Activated CD4-positive, alpha-beta T cell treated with anti-CD3 and anti-CD28 coated beads for 24 hours (primary cell): ENCODE measurements around the gene RIN3.
"Not testable (repeated sequence)": the region's sequence is repeated elsewhere in the genome, so short reads cannot be mapped to it uniquely, and the experiment has no call there.

ENCODE experiments used
- DNase-seq, 2 donors: peaks; one replicate each; pipeline ENCODE4 v3.0.0-alpha.2; 2020; ENCODE audit warnings: low read depth in 2 of 2

The RIN3 gene

GRCh38 chr14:92624764-92625163 lies 111.2 kb downstream of the RIN3 start:
- no peak for DNase-seq

- DNase-seq: no peak
Observed at GRCh38 chr14:92625213-92625612, 111.6 kb downstream of the RIN3 start.

GRCh38 chr14:92626041-92626440 lies 112.5 kb downstream of the RIN3 start:
- no peak for DNase-seq

DNA sequence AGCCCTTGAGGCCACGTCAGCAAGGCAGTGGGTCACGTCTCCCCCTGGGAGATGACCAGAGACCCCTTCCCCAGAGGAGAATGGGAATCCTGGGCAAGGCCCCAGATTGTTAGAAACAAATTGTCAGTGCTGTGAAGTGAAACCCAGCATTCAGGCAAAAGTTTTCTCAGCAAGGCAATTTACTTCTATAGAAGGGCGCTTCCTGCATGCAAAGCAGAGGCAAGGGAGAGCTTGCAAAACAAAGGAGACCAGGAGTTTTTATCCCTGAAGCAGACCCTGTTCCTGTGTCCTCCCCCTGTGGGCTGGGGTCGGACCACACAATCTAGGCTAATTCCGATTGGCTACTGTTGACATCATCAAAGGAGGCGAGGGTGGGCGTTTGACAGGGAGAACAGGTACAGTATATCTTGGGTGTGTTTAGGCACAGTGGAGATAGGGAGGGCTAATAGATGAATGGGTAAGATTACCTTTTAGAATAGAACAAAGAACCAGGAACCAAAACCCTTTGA lies 114.2 kb downstream of the RIN3 start:
- no peak for DNase-seq

- no peak for DNase-seq
Observed at GRCh38 chr14:92628636-92629035, 115.1 kb downstream of the RIN3 start.

GRCh38 chr14:92630367-92630766 lies 116.8 kb downstream of the RIN3 start:
- DNase-seq: no peak

DNA sequence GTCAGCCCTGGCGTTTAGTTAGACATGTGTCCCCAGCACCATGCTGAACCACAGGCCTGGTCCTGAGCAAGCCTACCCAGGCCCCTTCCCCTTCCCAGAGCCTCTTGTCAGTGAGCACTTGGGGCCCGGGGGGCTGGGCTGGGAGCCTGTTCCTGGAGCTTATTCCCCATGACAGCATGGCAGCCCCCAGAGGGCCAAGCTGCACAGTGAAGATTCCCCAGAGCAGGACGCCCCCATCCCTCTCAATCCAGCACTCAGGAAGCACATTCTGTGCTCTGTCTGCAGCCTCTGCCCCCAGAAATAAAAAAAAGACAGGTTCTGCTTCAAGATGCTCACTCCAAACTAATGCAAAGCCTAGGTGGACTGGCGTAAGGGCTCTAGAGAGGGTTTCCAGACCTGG lies 117.5 kb downstream of the RIN3 start:
- DNase-seq: no peak

DNA sequence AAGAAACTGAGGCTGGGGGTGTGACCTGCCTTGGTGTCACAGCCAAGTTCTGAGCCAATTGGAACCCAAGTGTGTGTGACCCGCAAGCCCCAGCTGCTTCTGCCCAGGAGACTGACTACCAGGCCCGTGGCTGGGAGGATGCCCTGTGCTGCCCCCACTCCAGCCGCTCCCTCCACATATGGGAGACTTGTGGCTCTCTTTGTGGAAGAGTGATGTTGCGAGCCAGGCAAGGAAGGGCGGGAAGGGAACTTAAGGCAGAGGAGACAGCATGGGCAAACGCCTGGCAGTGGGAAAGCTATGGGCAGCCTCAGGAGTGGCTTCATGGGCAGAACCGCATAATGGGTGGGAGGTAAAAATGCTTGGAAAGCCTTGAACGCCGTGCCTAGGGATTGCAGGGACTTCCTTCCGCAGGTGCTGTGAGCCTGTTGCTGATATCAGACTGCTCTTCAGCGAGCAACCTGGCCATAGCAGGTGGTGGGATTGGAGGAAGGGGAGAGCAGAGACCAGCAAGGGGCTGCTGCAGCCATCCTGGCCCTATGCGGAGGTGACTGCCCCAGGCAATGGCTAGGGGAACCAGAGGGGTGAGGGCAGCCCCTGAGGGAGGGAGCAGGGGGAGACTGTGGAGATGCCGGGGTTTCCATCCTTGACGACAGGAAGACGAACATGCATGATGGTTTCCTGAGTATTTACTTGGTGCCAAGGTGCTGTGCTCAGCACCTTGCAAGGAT lies 119.1 kb downstream of the RIN3 start:
- DNase-seq: no peak

- DNase-seq: no peak
Observed at GRCh38 chr14:92633274-92633616, 119.7 kb downstream of the RIN3 start.

- no peak for DNase-seq
Observed at GRCh38 chr14:92633724-92634123, 120.1 kb downstream of the RIN3 start.

DNA sequence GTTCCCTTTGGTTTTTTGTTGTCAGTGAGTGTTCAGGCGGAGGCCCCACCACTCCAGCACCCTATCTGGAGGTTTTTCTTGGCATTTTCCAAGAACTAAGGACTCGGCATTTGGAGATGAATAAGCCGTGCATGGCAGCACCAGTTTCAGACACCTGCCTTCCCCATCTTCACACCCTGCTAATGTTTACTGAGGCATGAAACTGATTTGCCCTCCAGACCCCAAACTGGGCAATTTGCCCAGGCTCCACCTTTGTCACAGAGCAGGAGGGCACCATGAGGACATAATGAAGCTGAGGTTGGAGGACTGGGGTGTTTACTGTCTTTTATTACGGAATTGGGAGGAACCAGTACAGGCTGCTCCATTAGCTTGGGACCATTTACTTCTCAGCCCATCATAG lies 121.5 kb downstream of the RIN3 start:
- no peak for DNase-seq

DNA sequence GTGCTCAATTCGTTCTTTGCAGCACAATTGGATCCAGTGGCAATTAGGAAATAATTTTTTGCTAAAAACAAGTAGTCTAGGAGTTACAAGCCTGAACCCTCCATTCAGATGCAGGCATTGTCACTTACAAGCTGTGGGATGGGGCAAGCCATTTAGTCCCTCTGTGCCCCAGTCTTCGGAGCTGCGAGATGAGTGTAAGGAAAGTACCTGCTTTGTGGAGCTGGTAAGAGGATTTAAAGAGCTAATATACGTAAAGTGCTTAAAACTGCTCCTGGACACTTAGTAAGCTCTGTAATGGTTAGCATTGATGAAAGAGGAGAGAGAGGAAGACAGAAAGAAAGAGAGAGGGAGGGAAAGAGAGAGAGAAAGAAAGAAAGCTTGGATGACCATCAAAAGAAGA lies 122.3 kb downstream of the RIN3 start:
- no peak for DNase-seq

GRCh38 chr14:92637228-92637627 lies 123.6 kb downstream of the RIN3 start:
- no peak for DNase-seq

DNA sequence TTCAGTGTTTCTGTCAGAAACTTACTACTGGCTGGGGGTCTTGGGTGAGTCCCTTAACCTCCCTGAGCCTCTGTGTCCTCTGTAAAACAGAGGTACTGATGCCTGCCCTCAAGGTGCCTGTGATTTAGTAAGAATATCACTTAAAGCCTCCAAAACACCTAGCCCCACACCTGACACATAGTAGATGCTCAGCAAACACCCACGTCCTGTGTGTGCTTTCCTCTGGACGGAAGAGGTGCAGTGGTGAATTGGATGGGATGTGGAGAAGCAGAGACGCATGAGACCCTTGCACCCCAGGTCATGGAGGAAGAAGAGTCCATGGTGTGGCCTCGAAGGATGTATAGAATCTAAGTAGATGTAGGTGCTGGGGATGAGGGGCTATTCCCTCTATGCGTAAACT lies 124.3 kb downstream of the RIN3 start:
- no peak for DNase-seq

GRCh38 chr14:92638266-92638665 lies 124.7 kb downstream of the RIN3 start:
- no peak for DNase-seq

DNA sequence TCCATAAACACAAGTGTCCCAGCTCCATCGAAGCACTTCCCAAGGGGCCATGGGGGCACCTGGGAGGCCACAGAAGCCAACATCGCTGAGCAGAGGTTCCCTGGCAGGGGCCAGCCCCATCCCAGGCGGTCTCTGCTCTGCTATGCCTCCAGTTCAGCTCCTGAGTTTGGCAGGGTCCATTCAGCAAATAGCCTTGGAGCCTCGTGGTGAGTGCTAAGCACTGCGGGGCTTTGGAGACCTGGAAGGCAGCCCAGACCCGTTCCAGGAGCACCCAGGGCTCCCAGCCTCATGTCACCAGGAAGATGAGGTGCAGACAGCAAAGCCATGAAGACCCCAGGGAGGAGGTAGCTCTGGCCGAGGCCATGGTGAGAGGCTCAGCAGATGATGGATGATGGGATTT lies 125.3 kb downstream of the RIN3 start:
- no peak for DNase-seq

- DNase-seq: not testable (repeated sequence)
Observed at GRCh38 chr14:92639472-92640117, 126.0 kb downstream of the RIN3 start.

GRCh38 chr14:92641306-92641705 lies 127.7 kb downstream of the RIN3 start:
- no peak for DNase-seq

DNA sequence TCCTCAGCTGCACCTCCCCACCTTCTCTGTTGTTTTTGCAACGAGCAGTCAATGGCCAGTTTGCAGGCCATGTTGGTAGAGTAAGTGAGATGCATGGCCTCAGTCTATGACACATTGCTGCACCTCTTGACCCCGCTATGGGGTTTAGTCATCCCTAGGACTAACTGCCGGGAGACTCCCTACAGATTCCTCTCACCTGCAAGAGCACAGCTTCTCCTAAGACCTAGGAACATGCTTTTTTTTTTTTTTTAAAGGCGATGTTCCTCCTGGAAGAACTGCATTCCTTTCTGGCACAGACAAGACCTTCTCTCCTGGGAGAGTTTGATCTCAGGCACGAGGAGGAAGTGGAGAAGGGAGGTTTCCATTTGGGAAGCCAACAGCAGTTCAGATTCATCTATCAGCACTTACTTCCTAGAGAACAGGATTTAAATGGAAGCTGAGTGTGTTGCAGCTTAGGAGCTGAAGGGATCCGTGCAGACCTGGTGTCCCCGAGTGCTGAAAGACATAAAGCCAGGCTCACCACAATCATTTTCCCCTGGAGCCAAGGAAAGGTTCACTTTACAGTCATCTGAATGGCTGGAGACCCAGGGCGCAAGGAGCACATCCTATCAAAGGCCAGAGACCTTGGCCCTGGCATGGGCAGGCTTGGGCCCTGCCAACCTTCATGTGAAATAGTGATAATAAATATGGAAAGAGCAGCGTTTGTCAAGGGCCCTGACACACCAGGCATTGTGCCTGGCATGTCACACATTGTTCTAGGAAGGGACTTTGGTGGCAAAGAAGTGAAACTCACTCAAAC lies 130.8 kb downstream of the RIN3 start:
- no peak for DNase-seq

DNA sequence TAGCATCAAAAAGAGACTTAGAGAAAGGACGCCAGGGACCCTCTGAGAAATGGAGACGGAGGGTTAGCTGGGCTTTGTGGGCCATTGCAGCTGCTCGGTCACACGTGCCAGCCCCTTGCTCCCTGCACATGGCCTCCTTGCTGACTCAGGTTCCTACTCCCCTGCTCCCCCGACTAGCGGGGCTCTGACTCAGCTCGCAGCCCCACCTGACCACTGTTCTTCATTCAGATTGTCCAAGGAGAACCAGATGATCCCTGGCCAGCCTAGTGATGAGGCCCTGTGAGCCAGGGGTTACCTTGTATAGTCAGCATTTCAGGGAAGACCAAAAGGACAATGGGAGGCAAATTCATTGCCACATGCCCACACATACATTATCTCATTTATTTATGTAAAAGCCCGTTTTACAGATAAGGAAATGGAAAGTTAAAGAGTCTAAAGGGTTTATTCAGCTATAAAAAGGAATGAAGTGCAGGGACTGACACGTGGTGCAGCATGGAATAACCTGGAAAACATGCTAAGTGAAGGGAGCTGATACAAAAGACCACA lies 131.5 kb downstream of the RIN3 start:
- no peak for DNase-seq

- DNase-seq: no peak
Observed at GRCh38 chr14:92645841-92646478, 132.4 kb downstream of the RIN3 start.
